Astrocyte (in vitro differentiated cells and primary cell): Measurements from ENCODE around the gene CDSN.

Experiments
- CTCF ChIP-seq: IDR thresholded peaks from 2 replicates; pipeline ENCODE4 v1.5.1; 2011; ENCODE audit warnings: low read depth, mild to moderate bottlenecking, inconsistent platforms, low read length, moderate library complexity; ENCODE audit not compliant: insufficient read depth
- EZH2 ChIP-seq: IDR thresholded peaks from 2 replicates; pipeline ENCODE4 v1.6.1; 2012; ENCODE audit warnings: mild to moderate bottlenecking, low read length, inconsistent platforms; ENCODE audit not compliant: insufficient read depth

- TF ChIP-seq CTCF (no peak), EZH2 (no peak)
Measured at GRCh38 chr6:31125586-31126363, 5.5 kb upstream of the CDSN start.
